IMR-90 (cell line): ENCODE results near the gene NPIPA1. TPM values are rescaled to one million over a fixed set of nuclear protein-coding genes. Genes with fewer than 3 reads are reported as not detected.
A peak's percentile ranks its signal among the peaks of the same experiment; 100 is the strongest.
"Not testable (repeated sequence)": the region's sequence is repeated elsewhere in the genome, so short reads cannot be mapped to it uniquely, and the experiment has no call there.

Experiments used
- ATAC-seq: fragments of 200-7000 bp; cut with Tn5 transposase; 2 replicates; pipeline ENCODE4 v1.9.1; 2020; ENCODE audit warnings: low read depth, mild to moderate bottlenecking, moderate library complexity
- BruUV-seq: library from RNA; stranded (reverse); fragments of 400-500 nt; replicated peaks from 2 replicates; lab custom pipeline; 2021; lab: Mats Ljungman, UMichigan
- CTCF ChIA-PET: fragments of 300-600 bp; formaldehyde crosslinking; extraction: SDS; loops from one replicate; lab custom pipeline; 2021; ENCODE audit warnings: antibody characterized with exemption; lab: Yijun Ruan, JAX
- POLR2A ChIA-PET: fragments of 300-600 bp; sonication (Branson Sonifier 250); formaldehyde crosslinking; loops from one replicate; lab custom pipeline; 2022; ENCODE audit warnings: antibody characterized with exemption; ENCODE audit not compliant: unreplicated experiment; lab: Charles Lee
- DNase-seq: peaks from one replicate; pipeline ENCODE4 v3.0.0; 2013
- H2AFZ ChIP-seq: replicated peaks from 2 replicates; pipeline ENCODE3; 2013; ENCODE audit warnings: low read length, mild to moderate bottlenecking; ENCODE audit not compliant: poor library complexity
- H2AK5ac ChIP-seq: 2 replicates; pipeline ENCODE4 v1.6.1; 2013; ENCODE audit warnings: low read depth, low read length, inconsistent platforms
- H2AK9ac ChIP-seq: replicated peaks from 2 replicates; pipeline ENCODE3; 2013; ENCODE audit warnings: mild to moderate bottlenecking, low read depth, low read length, moderate library complexity; ENCODE audit not compliant: poor library complexity
- H2BK120ac ChIP-seq: 2 replicates; pipeline ENCODE4 v1.6.1; 2013; ENCODE audit warnings: low read depth, low read length, inconsistent platforms
- H2BK15ac ChIP-seq: 3 replicates; pipeline ENCODE4 v1.6.1; 2013; ENCODE audit warnings: low read depth, low read length, inconsistent platforms
- H2BK20ac ChIP-seq: 2 replicates; pipeline ENCODE4 v1.6.1; 2013; ENCODE audit warnings: low read depth, mild to moderate bottlenecking, inconsistent platforms, low read length, moderate library complexity
- H2BK5ac ChIP-seq: 2 replicates; pipeline ENCODE4 v1.6.1; 2013; ENCODE audit warnings: mild to moderate bottlenecking, low read depth, low read length, inconsistent platforms; ENCODE audit not compliant: poor library complexity, severe bottlenecking
- H3K14ac ChIP-seq: replicated peaks from 2 replicates; pipeline ENCODE4 v1.6.1; 2013; ENCODE audit warnings: low read depth, low read length, inconsistent platforms
- H3K18ac ChIP-seq: 2 replicates; pipeline ENCODE4 v1.6.1; 2013; ENCODE audit warnings: low read depth, low read length, control low read depth
- H3K23ac ChIP-seq: 2 replicates; pipeline ENCODE4 v1.6.1; 2013; ENCODE audit warnings: low read depth, low read length, inconsistent platforms
- H3K27ac ChIP-seq: 2 replicates; pipeline ENCODE4 v1.5.1; 2013; ENCODE audit warnings: mild to moderate bottlenecking, control low read depth, low read length; ENCODE audit not compliant: insufficient read depth
- H3K27me3 ChIP-seq: 2 replicates; pipeline ENCODE4 v1.6.1; 2013; ENCODE audit warnings: low read length; ENCODE audit not compliant: control insufficient read depth, insufficient read depth
- H3K36me3 ChIP-seq: 2 replicates; pipeline ENCODE4 v1.6.1; 2013; ENCODE audit warnings: low read length, mixed read lengths; ENCODE audit not compliant: control insufficient read depth, insufficient read depth
- H3K4ac ChIP-seq: 2 replicates; pipeline ENCODE4 v1.6.1; 2013; ENCODE audit warnings: low read depth, low read length, inconsistent platforms
- H3K4me1 ChIP-seq: 2 replicates; pipeline ENCODE4 v1.6.1; 2013; ENCODE audit warnings: low read length, mixed read lengths; ENCODE audit not compliant: control insufficient read depth, insufficient read depth
- H3K4me2 ChIP-seq: 2 replicates; pipeline ENCODE4 v1.6.1; 2013; ENCODE audit warnings: low read depth, mild to moderate bottlenecking, control low read depth, low read length, moderate library complexity
- H3K4me3 ChIP-seq: 2 replicates; pipeline ENCODE4 v1.5.1; 2013; ENCODE audit warnings: low read depth, mild to moderate bottlenecking, control low read depth, low read length, moderate library complexity; ENCODE audit not compliant: insufficient read depth
- H3K56ac ChIP-seq: 2 replicates; pipeline ENCODE4 v1.6.1; 2013; ENCODE audit warnings: low read length, inconsistent platforms; ENCODE audit not compliant: insufficient read depth; ENCODE audit errors: extremely low read depth
- H3K79me1 ChIP-seq, 2 experiments: 2 replicates each; pipeline ENCODE4 v1.6.1; 2013; ENCODE audit warnings: low read length in 2 of 2, inconsistent platforms in 1 of 2, low read depth in 1 of 2
- H3K9ac ChIP-seq: 2 replicates; pipeline ENCODE4 v1.6.1; 2013; ENCODE audit warnings: low read depth, low read length, control low read depth
- H3K9me1 ChIP-seq: 2 replicates; pipeline ENCODE4 v1.6.1; 2013; ENCODE audit warnings: low read length, inconsistent platforms; ENCODE audit not compliant: insufficient read depth
- H3K9me3 ChIP-seq: 2 replicates; pipeline ENCODE4 v1.6.1; 2013; ENCODE audit warnings: low read length; ENCODE audit not compliant: control insufficient read depth, insufficient read depth
- H4K20me1 ChIP-seq: 2 replicates; pipeline ENCODE4 v1.6.1; 2013; ENCODE audit warnings: low read length, inconsistent platforms; ENCODE audit not compliant: insufficient read depth
- H4K5ac ChIP-seq: 2 replicates; pipeline ENCODE4 v1.6.1; 2013; ENCODE audit warnings: mild to moderate bottlenecking, low read depth, low read length, control low read depth
- H4K8ac ChIP-seq, 2 experiments: 2 replicates each; pipeline ENCODE4 v1.6.1; 2013; ENCODE audit warnings: low read depth in 2 of 2, low read length in 2 of 2, control low read depth in 1 of 2, inconsistent platforms in 1 of 2
- H4K91ac ChIP-seq: 2 replicates; pipeline ENCODE4 v1.6.1; 2013; ENCODE audit warnings: low read depth, low read length, inconsistent platforms; ENCODE audit not compliant: insufficient read depth
- WGBS, 2 experiments: methylation state at CpG; one replicate each; pipeline versions ENCODE4 v1.1.5 to v1.1.7; 2013; ENCODE audit warnings: missing lambda C conversion rate in 2 of 2; ENCODE audit not compliant: insufficient read length in 1 of 2; ENCODE audit errors: extremely low coverage in 2 of 2; 5-methylcytosine and 5-hydroxymethylcytosine counted together
- dilution Hi-C: fragments of 300-500 bp; cut with HindIII; formaldehyde crosslinking; loops from one replicate; pipeline ENCODE4 v1.14.3; 2018; ENCODE audit warnings: low sequenced_read_pairs; ENCODE audit not compliant: unreplicated experiment
- in situ Hi-C: fragments of 300-500 bp; cut with MboI; formaldehyde crosslinking; loops from 3 replicates; pipeline ENCODE4 v1.14.3; 2019; ENCODE audit warnings: low sequenced_read_pairs, inconsistent platforms, mixed read lengths
- intact Hi-C: fragments of 100-400 bp; cut with micrococcal nuclease; formaldehyde crosslinking; loops from 2 replicates; pipeline ENCODE4 v1.10.0; 2022
- polyA plus RNA-seq, 3 experiments: library from polyadenylated mRNA; depleted of rRNA; stranded (reverse); fragments of >200 nt; gene quantifications; 2 replicates each; pipeline ENCODE4 v1.2.3, GENCODE V29; 2012; ENCODE audit warnings: low replicate concordance in 1 of 3
- total RNA-seq: library from RNA; depleted of rRNA; stranded (reverse); fragments of >200 nt; gene quantifications from 2 replicates; pipeline ENCODE4 v1.2.3, GENCODE V29; 2012

NPIPA1 gene
- total and polyA plus RNA-seq, 2 of the 4 experiments (the other 2 are of a cell fraction) = 8.1 to 85.8 TPM

DNA sequence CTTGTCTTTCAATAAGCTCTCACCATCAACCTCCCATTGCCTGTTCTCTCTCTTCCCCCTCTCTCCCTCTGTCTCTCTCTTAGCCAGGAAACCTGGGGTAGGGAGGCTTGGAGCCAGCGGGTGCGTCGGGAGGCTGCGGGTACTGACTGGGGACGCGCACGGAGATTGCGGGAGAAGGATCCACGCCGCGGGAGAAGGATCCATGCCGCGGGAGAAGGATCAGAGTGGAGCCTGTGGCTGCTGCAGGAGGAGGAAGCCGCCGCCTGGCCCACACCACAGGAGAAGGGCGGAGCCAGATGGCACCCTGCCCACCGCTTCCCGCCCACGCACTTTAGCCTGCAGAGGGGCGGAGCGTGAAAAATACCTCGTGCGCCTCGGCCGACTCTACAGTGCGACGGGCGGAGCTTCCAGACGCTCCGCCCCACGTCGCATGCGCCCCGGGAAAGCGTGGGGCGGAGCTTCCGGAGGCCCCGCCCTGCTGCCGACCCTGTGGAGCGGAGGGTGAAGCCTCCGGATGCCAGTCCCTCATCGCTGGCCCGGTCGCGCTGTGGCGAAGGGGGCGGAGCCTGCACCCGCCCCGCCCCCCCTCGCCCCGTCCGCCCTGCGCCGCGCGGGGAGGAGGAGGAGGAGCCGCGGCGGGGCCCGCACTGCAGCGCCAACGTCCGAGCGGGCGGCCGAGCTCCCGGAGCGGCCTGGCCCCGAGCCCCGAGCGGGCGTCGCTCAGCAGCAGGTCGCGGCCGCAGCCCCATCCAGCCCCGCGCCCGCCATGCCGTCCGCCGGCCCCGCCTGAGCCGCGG lies 26.2 kb upstream of the NPIPA1 start:
- H3K23ac ChIP-seq, H3K27me3 ChIP-seq, H3K27ac ChIP-seq, H4K91ac ChIP-seq, H3K9me3 ChIP-seq, H4K5ac ChIP-seq, H4K8ac ChIP-seq, H3K14ac ChIP-seq, dilution Hi-C loops, CTCF ChIA-PET, H3K9ac ChIP-seq, H3K4me1 ChIP-seq, H2BK120ac ChIP-seq, H3K4ac ChIP-seq, H3K56ac ChIP-seq, H3K36me3 ChIP-seq, H3K18ac ChIP-seq, H3K4me2 ChIP-seq, H2AFZ ChIP-seq, intact Hi-C loops, DNase-seq, H4K20me1 ChIP-seq, BruUV-seq, H3K4me3 ChIP-seq, H2AK5ac ChIP-seq, in situ Hi-C loops, H3K9me1 ChIP-seq, POLR2A ChIA-PET, H2BK5ac ChIP-seq, H2BK20ac ChIP-seq, H2BK15ac ChIP-seq, H3K79me1 ChIP-seq, H2AK9ac ChIP-seq: not testable (repeated sequence)
- ATAC-seq = peak; percentile 92
- no CpG with 5 or more reads among the region's 85 CpGs for WGBS, 2 experiments

DNA sequence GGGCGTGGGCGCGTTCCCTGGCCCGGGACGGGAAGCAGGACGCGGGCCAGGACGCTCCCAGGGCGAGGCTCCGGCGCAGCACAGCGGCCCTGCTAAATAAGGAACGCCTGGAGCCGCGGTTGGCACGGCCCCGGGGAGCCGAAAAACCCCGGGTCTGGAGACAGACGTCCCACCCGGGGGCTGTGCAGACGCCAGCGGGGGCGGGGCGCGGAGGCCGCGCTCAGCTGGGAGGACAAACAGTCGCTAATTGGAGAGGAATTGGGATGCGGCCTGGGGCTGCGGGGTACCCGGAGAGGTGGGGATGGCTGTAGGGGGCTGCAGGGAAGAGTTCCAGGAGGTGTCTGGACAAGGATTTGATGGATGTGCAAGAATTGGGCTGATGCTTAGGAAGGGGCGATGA lies 25.3 kb upstream of the NPIPA1 start:
- ATAC-seq, H2BK15ac ChIP-seq, POLR2A ChIA-PET, H4K8ac ChIP-seq, H2AK9ac ChIP-seq, H4K20me1 ChIP-seq, H3K27me3 ChIP-seq, H3K79me1 ChIP-seq, H3K14ac ChIP-seq, H3K23ac ChIP-seq, DNase-seq, intact Hi-C loops, H2AK5ac ChIP-seq, H4K91ac ChIP-seq, H2AFZ ChIP-seq, H3K56ac ChIP-seq, H2BK120ac ChIP-seq, in situ Hi-C loops, BruUV-seq, H3K4me1 ChIP-seq, H3K4ac ChIP-seq, H3K36me3 ChIP-seq, H2BK20ac ChIP-seq, CTCF ChIA-PET, H3K9me3 ChIP-seq, H3K18ac ChIP-seq, dilution Hi-C loops, H2BK5ac ChIP-seq, H4K5ac ChIP-seq, H3K9me1 ChIP-seq, H3K4me2 ChIP-seq: not testable (repeated sequence)
- 0% methylated on average over 8 of the region's 33 CpGs; no CpG with 5 or more reads in 1 of the 2 experiments for WGBS, 2 experiments
- peak overlapping the region; percentile 70; the same call in 1 of the 2 replicates for H3K9ac ChIP-seq
- peak overlapping the region; percentile 84 for H3K27ac ChIP-seq
- peak overlapping the region; percentile 95 for H3K4me3 ChIP-seq
